GM20000 (cell line): ENCODE results near the gene TNIP1.

Source experiments
- DNase-seq: peaks from one replicate; pipeline ENCODE4 v3.0.0; 2012; ENCODE audit warnings: low spot score
- TF ChIP-seq, protein P1 (sequence below): IDR thresholded peaks from 2 replicates; pipeline ENCODE4 v1.5.1; 2012; ENCODE audit warnings: mild to moderate bottlenecking, control low read depth; ENCODE audit errors: extremely low read depth, missing control alignments

The TNIP1 gene

DNA sequence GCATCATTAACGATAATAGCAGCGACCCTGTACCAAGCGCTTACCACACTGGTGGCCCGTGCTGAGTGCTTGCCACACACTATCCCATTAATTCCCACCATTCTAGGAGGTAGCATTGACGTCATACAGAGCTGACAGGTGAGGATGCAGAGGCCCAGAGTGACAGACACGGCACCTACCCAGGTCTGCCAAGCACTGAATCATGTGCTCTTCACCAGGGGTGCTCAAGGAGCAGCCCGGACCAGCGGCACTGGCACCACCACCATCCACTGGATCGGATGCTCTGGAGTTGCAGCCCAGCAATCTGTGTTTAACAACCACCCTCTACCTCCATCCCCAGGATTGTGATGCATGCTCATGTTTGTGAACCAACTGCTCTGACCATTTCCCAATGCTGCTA is 3.4 kb downstream of the TNIP1 start:
- TF ChIP-seq, protein P1, sequence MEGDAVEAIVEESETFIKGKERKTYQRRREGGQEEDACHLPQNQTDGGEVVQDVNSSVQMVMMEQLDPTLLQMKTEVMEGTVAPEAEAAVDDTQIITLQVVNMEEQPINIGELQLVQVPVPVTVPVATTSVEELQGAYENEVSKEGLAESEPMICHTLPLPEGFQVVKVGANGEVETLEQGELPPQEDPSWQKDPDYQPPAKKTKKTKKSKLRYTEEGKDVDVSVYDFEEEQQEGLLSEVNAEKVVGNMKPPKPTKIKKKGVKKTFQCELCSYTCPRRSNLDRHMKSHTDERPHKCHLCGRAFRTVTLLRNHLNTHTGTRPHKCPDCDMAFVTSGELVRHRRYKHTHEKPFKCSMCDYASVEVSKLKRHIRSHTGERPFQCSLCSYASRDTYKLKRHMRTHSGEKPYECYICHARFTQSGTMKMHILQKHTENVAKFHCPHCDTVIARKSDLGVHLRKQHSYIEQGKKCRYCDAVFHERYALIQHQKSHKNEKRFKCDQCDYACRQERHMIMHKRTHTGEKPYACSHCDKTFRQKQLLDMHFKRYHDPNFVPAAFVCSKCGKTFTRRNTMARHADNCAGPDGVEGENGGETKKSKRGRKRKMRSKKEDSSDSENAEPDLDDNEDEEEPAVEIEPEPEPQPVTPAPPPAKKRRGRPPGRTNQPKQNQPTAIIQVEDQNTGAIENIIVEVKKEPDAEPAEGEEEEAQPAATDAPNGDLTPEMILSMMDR = no peak
- DNase-seq = no peak

DNA sequence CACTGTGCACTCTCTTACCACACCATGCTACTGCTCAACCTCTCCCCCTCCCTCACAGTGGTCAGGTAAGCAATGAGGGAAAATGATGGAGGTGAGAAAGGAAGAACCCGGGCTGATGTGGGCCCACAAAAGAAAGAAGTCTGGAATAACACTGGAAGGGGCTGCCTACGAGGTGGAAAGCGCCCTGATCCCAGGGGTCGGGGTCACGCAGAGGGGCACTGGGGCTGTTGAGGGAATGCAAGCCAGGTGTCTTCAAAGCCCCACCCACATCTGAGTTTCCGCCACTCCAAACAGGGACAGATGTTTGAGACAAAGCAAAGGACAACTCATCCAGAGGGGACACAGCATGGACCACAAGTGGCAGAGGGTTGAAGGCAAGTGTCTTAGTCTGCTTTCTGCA is 4.2 kb downstream of the TNIP1 start:
- TF ChIP-seq, protein P1 = no peak
- DNase-seq = no peak

DNA sequence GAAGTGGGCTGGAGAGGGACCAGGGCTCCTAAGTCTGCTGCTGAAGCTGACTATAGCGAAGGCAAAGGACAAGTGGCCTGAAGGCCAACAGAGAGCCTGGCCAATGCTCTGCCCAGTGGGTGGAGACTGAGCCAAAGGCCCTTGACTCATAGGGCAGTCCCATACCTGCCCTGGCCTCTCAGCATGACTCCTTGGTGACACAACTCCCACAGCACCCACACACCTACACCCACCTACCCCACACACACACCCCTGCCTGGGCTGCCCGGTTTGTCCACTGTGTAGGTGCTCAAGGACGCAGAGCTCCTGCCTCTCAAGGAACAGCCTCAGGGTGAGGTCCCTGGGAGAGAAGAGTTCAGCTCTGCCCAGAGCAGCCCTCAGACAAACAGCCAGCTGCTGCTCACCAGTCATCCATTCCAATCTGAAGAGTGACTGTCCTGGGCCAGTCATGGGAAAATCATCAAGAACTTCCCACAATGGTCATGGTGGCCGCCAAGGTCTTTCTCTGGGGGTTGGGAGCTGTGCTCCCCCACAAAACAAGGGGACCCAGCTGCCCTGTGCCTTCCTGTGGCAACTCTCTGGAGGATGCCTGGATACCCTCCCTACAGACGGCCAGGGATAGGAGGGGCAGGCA is 5.0 kb downstream of the TNIP1 start:
- no peak for DNase-seq
- TF ChIP-seq, protein P1 = no peak

DNA sequence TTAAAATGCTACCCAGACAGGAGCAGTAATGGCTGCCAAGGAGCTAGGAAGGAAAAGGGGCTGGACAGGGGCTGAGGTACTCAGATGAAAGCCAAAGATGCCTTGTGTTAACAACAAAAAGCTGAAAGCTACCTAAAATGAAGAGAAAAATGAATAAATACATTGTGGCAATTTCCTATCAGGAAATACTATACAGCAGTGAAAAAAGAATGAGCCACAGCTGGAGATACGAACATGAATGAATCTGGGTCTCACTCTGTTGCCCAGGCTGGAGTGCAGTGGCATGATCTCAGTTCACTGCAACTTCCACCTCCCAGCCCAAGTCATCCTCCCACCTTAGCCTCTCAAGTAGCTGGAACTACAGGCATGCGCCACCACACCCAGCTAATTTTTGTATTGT is 6.3 kb downstream of the TNIP1 start:
- no peak for DNase-seq
- TF ChIP-seq, protein P1 = no peak

DNA sequence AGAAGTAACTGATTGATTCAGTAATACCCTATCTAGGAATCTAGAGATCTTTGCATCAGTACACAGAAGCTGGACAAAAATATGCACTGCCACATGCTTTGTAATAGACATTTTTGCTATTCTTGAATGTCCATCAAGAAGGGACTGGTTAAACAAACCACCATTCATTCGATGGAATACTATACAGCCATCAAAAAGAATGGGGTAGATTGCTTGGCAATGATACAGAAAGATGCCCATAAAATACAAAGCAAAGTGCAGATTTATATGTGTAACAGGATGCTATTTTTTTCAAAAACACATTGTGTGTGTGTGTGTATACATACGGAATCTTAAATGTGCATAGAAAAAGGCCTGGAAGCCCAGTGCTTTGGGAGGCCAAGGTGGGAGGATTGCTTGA is 7.6 kb downstream of the TNIP1 start:
- DNase-seq = no peak
- TF ChIP-seq, protein P1 = no peak

DNA sequence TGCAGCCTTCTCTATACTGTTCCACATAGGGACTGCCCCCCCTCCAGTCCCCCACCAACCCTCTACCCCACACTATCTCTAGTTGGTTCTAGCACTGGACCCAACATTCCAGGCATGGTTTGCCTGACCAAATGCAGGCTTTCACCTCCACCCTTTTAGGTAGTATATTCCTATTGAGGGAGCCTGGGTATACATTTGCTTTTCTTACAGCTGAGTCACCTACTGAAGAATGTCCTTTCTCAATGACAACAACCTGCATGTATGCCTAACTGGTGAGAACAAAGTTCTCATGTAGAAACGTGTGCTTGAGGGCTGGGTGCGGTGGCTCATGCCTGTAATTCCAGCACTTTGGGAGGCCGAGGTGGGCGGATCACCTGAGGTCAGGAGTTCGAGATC is 8.2 kb downstream of the TNIP1 start:
- TF ChIP-seq, protein P1 = no peak
- DNase-seq = no peak

DNA sequence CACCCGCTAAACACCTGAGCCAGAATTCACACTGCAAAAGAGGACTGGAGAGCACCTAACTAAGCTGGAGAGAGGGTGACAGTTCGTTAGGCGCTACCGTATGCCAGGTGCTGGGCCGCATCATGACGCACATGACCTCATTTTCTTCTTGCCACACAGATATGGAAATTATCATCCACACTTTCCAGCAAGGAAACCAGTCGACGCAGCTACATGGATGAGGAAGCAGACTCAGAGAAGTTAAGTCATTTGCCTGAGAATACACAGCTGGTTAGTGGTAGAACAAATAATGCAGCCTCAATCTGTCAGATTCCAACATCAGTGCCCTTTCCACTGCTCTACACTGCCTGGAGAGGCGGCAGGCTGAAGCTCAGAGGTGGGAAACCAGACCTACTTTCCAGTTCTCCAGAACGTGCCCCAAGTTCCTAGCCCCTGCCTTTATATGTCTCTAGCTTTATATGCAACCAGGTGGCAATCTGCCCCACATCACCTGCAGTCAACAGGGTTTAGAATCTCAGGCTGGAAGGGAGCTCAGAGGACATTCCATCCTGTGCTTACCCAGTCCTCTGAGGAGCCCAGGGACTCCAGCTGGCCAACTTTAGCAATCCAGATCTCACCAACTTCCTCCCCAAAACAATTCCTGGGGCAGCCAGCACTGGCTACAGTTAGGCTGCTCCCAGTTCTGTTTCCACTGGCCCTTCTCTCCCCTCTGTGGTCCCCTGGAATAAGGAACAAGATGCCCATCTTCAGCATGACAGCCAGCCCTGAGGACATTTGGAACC is 8.8 kb downstream of the TNIP1 start:
- TF ChIP-seq, protein P1 = no peak
- DNase-seq = no peak
